SK-N-SH treated with all-trans-retinoic acid at 6 μM for 48 hours (cell line): Measurements from ENCODE around the gene MYOM3.

Experiments
- ATAC-seq: fragments of 200-7000 bp; cut with Tn5 transposase; 3 replicates; pipeline ENCODE4 v1.9.1; 2020; ENCODE audit warnings: mild to moderate bottlenecking, moderate library complexity
- ARNTL ChIP-seq: fragments of 450-650 bp; formaldehyde crosslinking; IDR thresholded peaks from 2 replicates; pipeline ENCODE4 v1.5.0; 2020; ENCODE audit warnings: low read depth, mild to moderate bottlenecking, moderate library complexity, borderline replicate concordance
- BACH2 ChIP-seq: fragments of 250-450 bp; sonication (Bioruptor Pico); IDR thresholded peaks from 2 replicates; pipeline ENCODE4 v1.9.0; 2021; ENCODE audit warnings: mild to moderate bottlenecking, borderline replicate concordance
- CREB5 ChIP-seq: fragments of 250-450 bp; sonication (Bioruptor Pico); IDR thresholded peaks from 2 replicates; pipeline ENCODE4 v1.5.1; 2020; ENCODE audit warnings: low read depth, mild to moderate bottlenecking, moderate library complexity
- CSDC2 ChIP-seq: fragments of 250-450 bp; sonication (Bioruptor Pico); IDR thresholded peaks from 2 replicates; pipeline ENCODE4 v1.5.0; 2020; ENCODE audit warnings: mild to moderate bottlenecking, moderate library complexity
- CSRNP3 ChIP-seq: fragments of 250-450 bp; sonication (Bioruptor Pico); IDR thresholded peaks from 2 replicates; pipeline ENCODE4 v1.5.1; 2021; ENCODE audit warnings: mild to moderate bottlenecking, moderate library complexity
- ESRRG ChIP-seq: fragments of 250-450 bp; sonication (Bioruptor Pico); IDR thresholded peaks from 2 replicates; pipeline ENCODE4 v1.6.1; 2021; ENCODE audit warnings: mild to moderate bottlenecking
- GLIS3 ChIP-seq: fragments of 250-450 bp; sonication (Bioruptor Pico); IDR thresholded peaks from 2 replicates; pipeline ENCODE4 v1.5.0; 2020; ENCODE audit warnings: mild to moderate bottlenecking, moderate library complexity
- PATZ1 ChIP-seq: fragments of 250-450 bp; sonication (Bioruptor Pico); IDR thresholded peaks from 2 replicates; pipeline ENCODE4 v1.8.0; 2020; ENCODE audit warnings: mild to moderate bottlenecking, moderate library complexity, borderline replicate concordance
- POU6F1 ChIP-seq: fragments of 250-450 bp; sonication (Bioruptor Pico); IDR thresholded peaks from 2 replicates; pipeline ENCODE4 v1.8.0; 2021; ENCODE audit warnings: low read depth, mild to moderate bottlenecking, moderate library complexity, borderline replicate concordance
- PPARA ChIP-seq: fragments of 250-450 bp; sonication (Bioruptor Pico); IDR thresholded peaks from 2 replicates; pipeline ENCODE4 v1.5.0; 2020; ENCODE audit warnings: mild to moderate bottlenecking, borderline replicate concordance
- RARB ChIP-seq: fragments of 250-450 bp; sonication (Bioruptor Pico); IDR thresholded peaks from 2 replicates; pipeline ENCODE4 v1.8.0; 2021; ENCODE audit warnings: mild to moderate bottlenecking, moderate library complexity
- SNAI2 ChIP-seq: fragments of 250-450 bp; sonication (Bioruptor Pico); IDR thresholded peaks from 2 replicates; pipeline ENCODE4 v1.5.0; 2020; ENCODE audit warnings: mild to moderate bottlenecking, moderate library complexity
- TCF4 ChIP-seq: fragments of 250-450 bp; sonication (Bioruptor Pico); IDR thresholded peaks from 2 replicates; pipeline ENCODE4 v1.8.0; 2021; ENCODE audit warnings: mild to moderate bottlenecking, moderate library complexity, borderline replicate concordance
- TOX ChIP-seq: fragments of 250-450 bp; sonication (Bioruptor Pico); IDR thresholded peaks from 2 replicates; pipeline ENCODE4 v1.8.0; 2021; ENCODE audit warnings: mild to moderate bottlenecking, moderate library complexity, borderline replicate concordance
- TSHZ2 ChIP-seq: fragments of 250-450 bp; sonication (Bioruptor Pico); IDR thresholded peaks from 2 replicates; pipeline ENCODE4 v1.5.0; 2020; ENCODE audit warnings: mild to moderate bottlenecking, moderate library complexity
- ZC3H10 ChIP-seq: fragments of 250-450 bp; sonication (Bioruptor Pico); IDR thresholded peaks from 2 replicates; pipeline ENCODE4 v1.5.1; 2021; ENCODE audit warnings: mild to moderate bottlenecking, moderate library complexity
- ZFP3 ChIP-seq: fragments of 250-450 bp; sonication (Bioruptor Pico); IDR thresholded peaks from 2 replicates; pipeline ENCODE4 v1.5.0; 2020; ENCODE audit warnings: mild to moderate bottlenecking, moderate library complexity
- ZFP30 ChIP-seq: fragments of 450-650 bp; formaldehyde crosslinking; IDR thresholded peaks from 2 replicates; pipeline ENCODE4 v1.5.0; 2022; ENCODE audit warnings: mild to moderate bottlenecking, moderate library complexity
- ZNF565 ChIP-seq: fragments of 450-650 bp; formaldehyde crosslinking; conservative IDR thresholded peaks from 2 replicates; pipeline ENCODE4 v1.5.0; 2020; ENCODE audit warnings: low read depth, mild to moderate bottlenecking, moderate library complexity
- ZNF70 ChIP-seq: fragments of 450-650 bp; formaldehyde crosslinking; IDR thresholded peaks from 2 replicates; pipeline ENCODE4 v1.5.0; 2020; ENCODE audit warnings: mild to moderate bottlenecking, moderate library complexity
- ZNF8 ChIP-seq: fragments of 450-650 bp; formaldehyde crosslinking; IDR thresholded peaks from 2 replicates; pipeline ENCODE4 v1.5.0; 2020; ENCODE audit warnings: mild to moderate bottlenecking, moderate library complexity

Gene MYOM3

GRCh38 chr1:24086466-24086865 is 25.5 kb downstream of the MYOM3 start:
- ATAC-seq, result no peak
- TF ChIP-seq ZNF70 (CRISPR knock-in tag), result no peak
- no peak for TF ChIP-seq TSHZ2 (CRISPR knock-in tag)
- TF ChIP-seq TCF4, result no peak
- TF ChIP-seq SNAI2 (CRISPR knock-in tag), result no peak
- no peak for TF ChIP-seq ZFP3 (CRISPR knock-in tag)
- no peak for TF ChIP-seq ZNF565 (CRISPR knock-in tag)
- TF ChIP-seq BACH2 (CRISPR knock-in tag), result no peak
- TF ChIP-seq ZNF8, result no peak
- TF ChIP-seq PPARA (CRISPR knock-in tag), result no peak
- TF ChIP-seq ESRRG (CRISPR knock-in tag), result no peak
- TF ChIP-seq RARB (CRISPR knock-in tag), result no peak
- TF ChIP-seq CSDC2 (CRISPR knock-in tag), result no peak
- no peak for TF ChIP-seq GLIS3 (CRISPR knock-in tag)

GRCh38 chr1:24085546-24085945 is 26.4 kb downstream of the MYOM3 start:
- no peak for TF ChIP-seq PATZ1 (CRISPR knock-in tag)
- TF ChIP-seq BACH2 (CRISPR knock-in tag), result no peak
- TF ChIP-seq ARNTL (CRISPR knock-in tag), result no peak
- no peak for TF ChIP-seq CREB5 (CRISPR knock-in tag)
- no peak for TF ChIP-seq GLIS3 (CRISPR knock-in tag)
- no peak for TF ChIP-seq ZNF70 (CRISPR knock-in tag)
- TF ChIP-seq ZNF565 (CRISPR knock-in tag), result no peak
- TF ChIP-seq TOX, result no peak
- no peak for TF ChIP-seq RARB (CRISPR knock-in tag)
- no peak for TF ChIP-seq CSRNP3 (CRISPR knock-in tag)
- no peak for TF ChIP-seq POU6F1 (CRISPR knock-in tag)
- TF ChIP-seq ZC3H10, result no peak
- TF ChIP-seq ESRRG (CRISPR knock-in tag), result no peak
- no peak for TF ChIP-seq TCF4
- TF ChIP-seq PPARA (CRISPR knock-in tag), result no peak
- no peak for TF ChIP-seq CSDC2 (CRISPR knock-in tag)
- TF ChIP-seq ZFP30, result no peak
- no peak for TF ChIP-seq ZNF8
- no peak for TF ChIP-seq TSHZ2 (CRISPR knock-in tag)
- peak; percentile 86 for ATAC-seq
